NCI-H510A treated with DMSO at 0.1 percent for 48 hours (cell line): ENCODE data around the gene FOXP1.

Experiments
- DNase-seq: peaks from one replicate; lab custom pipeline; 2025; lab: John Stamatoyannopoulos, UW

Gene FOXP1

GRCh38 chr3:71398157-71398836 lies 185.2 kb downstream of the FOXP1 start:
- no peak for DNase-seq

- no peak for DNase-seq
These were observed 185.8 kb downstream of the FOXP1 start for GRCh38 chr3:71397726-71398125.

DNA sequence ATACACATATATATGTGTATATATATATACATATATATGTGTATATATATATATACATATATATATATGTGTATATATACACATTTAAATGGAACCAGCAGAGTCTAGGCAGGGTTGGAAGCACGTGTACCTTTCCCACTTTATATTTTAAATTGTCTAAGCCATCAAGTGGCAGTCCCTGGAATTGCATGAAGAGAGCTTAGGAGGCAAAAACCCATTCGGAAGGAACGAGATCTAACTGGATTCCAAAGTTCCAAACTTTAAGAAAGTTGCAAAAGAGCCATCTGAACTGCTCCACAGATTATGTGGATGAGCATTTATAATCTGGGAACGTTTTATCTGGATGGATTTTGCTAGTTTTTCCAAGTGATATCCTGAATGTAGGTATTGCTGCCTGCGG lies 186.5 kb downstream of the FOXP1 start:
- DNase-seq, result peak; percentile 34

GRCh38 chr3:71395927-71396695 lies 187.4 kb downstream of the FOXP1 start:
- DNase-seq, result no peak

DNA sequence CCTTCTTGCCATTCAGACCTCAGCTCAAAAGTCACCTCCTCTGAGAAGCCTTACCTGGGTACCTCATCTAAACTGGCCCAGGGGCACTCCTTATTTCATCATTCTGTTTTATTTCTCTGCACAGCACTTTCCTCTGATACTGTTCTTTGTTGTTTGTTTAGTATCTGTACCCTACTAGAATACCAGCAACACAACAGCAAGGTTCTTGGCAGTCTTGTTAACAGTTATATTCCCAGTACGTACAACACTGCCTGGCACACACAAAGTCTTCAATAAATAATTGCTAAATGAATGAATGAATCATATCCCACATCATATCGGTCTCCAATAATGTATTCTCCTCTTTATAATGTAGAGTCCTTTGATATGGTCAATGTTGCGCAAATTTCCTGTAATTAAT lies 188.1 kb downstream of the FOXP1 start:
- no peak for DNase-seq

GRCh38 chr3:71393745-71394144 lies 189.8 kb downstream of the FOXP1 start:
- no peak for DNase-seq

DNA sequence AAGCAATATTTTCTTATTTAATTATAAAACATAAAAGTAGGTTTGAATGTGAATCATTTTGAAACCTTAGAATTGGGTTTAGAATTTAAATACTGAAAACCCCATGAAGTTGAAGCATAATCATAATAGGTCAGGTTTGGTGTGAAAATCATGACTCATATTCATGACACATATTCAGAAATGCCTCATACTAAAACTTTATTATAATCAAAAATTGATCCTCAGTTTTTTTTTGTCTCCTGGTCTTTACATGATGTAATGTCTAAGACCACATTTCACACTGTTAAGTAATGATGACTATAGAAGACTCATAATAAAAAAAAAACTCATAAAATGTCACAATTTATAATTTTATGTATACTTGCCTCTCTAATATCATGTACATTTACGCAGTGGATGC lies 190.4 kb downstream of the FOXP1 start:
- no peak for DNase-seq

DNA sequence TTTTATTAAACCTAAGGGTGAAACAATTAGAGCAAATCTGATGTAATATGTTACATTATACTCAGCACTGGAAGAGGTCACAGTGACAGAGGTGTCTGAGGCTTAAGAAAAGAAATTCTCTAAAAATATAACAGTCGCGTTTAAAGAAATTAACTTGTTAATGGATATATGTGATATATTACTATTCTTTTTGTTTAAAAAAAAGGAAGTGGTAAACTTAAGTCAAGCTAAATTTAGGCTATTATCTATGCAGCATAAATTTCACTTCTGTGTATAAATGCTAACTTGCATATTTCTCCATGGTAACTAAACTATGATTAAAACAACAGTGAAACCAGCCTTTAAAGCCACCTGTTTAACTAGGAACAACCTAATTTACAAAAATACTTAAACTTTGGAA lies 191.3 kb downstream of the FOXP1 start:
- DNase-seq, result no peak

GRCh38 chr3:71391361-71391760 lies 192.2 kb downstream of the FOXP1 start:
- DNase-seq, result no peak

DNA sequence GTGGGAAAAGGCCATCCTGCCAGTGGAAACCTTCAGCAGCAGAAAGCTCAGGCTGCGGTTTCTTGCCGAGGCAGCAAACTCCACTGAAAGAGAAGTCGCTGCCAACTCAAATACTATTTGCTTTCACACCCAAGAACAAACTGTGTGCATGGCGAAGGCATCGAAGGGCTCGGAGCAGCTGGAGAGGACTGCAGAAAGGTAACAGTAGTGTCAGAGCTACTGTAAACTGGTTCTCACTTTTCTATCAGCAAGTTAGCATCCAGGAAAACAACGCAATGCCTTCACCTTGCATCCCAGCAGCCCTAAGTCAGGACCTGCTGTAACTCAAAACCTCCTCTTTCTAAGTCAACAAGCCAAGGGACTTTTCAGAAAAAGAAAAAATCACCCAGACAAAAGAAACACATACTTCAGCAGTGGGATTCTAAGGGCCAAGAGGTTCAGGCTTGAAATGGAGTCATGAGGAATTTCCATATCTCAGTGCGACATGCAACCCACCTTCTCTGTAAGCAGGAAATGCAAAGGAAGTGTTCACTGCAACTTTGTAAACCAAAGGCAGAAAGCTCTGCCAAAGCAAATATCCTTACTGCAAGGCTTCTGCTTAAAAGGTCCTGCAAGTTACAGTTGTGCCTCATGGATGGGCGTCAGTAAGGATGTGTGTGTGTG lies 193.5 kb downstream of the FOXP1 start:
- DNase-seq, result peak; percentile 39

GRCh38 chr3:71389191-71389590 lies 194.3 kb downstream of the FOXP1 start:
- peak; percentile 29 for DNase-seq

DNA sequence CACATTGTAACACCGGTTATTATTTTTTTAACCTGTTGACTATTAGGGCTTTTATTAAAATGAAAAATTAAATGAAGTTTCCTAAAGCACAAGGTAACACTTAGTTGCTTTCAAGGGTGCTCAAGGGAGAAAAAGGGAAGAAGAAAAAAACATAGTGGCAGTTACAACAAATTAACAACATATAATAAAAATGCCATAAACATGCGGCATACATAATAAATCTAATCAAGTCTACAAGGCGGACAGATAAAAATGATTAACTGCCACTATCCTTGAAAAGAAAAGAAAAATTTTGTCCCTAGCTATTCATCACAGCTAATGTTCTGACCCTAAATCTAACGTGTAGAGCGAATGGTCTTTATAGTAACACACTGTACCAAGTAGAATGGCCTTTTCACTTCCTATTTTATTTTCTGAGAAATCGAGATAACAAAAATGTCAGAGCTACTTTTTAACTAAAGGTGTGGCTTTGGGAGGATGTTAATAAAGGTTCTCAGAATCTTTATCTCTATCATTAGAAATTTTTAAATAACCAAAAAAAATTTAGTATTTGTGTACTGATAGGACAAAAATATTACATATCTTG lies 194.9 kb downstream of the FOXP1 start:
- DNase-seq, result no peak

DNA sequence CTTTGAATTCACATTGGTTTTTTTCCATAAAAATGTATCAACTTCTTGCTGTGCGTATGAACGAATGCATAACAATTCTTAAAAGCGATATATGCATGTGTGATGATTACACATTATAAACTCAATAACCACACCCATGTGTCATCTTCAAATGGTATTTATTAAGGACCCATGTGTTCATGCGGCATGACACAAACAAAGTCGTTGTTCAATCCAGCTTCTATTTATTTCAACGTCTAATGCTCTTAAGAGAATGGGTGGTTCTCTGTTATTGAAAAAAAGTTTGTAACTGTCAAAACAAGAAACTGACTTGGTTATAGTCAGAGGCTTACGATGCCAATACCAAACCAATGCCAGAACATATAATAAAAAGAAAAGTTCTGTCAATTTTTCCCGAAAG lies 195.9 kb downstream of the FOXP1 start:
- no peak for DNase-seq

DNA sequence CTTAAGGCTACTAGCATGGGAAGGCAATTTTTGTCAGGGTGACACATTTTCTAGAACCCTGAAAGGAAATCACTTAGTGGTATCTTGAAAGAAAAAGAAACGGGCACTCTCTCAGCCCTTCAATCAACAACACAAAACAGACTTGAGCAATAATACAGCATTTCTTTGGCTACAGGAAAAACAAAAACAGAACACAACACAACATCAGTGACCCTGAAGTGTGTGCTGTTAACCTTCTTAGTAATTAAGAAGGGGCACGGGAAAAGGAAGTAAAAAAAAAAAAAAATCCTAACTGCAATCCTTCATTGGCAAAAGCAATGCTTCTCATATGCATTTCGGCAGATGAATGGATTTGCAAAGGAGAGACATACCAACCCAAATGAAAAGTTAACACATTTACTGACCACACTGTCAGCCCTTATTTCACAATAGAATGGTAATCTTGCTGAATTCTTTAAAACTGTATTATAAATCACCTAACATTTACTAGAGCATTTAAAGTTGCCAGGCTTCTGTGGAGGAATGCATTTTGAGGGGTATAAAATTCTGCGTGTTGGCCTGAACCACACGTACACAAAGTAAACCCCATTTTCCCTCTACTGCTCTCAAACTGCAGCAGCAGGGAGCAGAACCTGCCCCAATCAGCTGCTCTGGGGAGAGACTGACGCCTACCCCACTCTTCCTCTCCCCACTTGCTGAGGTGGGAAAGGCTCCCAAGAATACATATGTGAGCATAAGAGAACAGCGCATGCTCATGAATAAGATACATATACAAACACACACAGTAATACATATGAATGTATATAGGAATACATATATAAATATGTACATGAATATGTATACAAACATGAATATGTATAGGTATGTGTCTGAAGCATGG lies 198.5 kb downstream of the FOXP1 start:
- no peak for DNase-seq

DNA sequence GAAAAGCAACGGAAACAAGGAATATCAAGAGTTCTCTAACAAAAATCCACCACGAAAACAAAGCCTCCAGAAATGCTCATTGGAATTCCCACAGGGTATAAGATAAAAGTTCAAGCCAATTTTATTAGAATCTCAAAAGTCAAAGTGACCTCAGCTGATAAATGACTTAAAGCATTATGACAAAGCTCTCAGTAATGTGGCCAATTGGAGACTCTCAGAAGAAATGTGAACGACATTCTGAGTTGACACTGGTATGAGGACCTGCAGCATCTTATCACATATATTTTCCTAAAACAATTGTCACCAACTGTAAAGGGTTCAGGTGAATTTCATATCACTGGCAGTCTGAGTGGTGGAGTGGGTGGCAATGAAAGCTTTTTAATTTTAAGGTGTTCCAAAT lies 199.1 kb downstream of the FOXP1 start:
- DNase-seq, result no peak

- no peak for DNase-seq
These were observed 203.4 kb downstream of the FOXP1 start for GRCh38 chr3:71380096-71380495.

DNA sequence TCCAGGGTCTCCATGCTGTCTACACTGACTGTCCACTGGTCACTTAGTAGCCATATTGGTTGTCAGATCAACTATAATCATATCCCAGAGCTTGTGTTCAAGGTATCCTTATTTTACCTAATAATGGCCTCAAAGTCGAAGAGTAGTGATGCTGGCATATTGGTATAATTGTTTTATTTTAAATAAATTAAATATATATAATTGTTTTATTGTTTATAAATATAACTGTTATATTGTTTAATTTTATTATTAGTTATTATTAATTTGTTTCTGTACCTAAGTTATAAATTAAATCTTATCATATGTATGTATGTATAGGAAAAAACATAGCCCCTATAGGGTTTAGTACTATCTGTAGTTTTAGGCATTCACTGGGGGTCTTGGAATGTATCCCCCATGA lies 205.0 kb downstream of the FOXP1 start:
- no peak for DNase-seq

DNA sequence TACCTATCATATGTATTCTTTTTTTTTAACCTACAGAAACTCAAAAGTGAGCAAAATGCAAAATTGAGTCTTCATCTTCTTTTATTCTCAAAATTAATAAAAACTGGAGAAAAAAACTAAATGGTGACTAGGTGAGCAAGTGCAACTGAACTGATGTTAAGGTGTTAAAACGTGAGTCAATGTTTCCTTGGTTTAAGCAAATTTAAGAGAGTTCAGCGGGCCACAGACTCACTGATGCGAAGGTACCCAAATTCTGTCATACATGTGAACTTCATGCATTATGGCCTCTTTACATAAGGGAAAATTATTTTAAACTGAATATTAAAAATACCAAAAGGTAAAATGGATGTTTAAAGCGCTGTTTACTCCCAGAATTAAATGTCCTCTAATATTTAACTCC lies 206.6 kb downstream of the FOXP1 start:
- no peak for DNase-seq

- DNase-seq, result no peak
These were observed 207.0 kb downstream of the FOXP1 start for GRCh38 chr3:71376503-71376902.

GRCh38 chr3:71374582-71374981 lies 208.9 kb downstream of the FOXP1 start:
- no peak for DNase-seq

GRCh38 chr3:71372911-71373637 lies 210.5 kb downstream of the FOXP1 start:
- DNase-seq, result no peak
